Measurements from ENCODE around the gene SPATA13. TPM values are rescaled to one million over a fixed set of nuclear protein-coding genes. Genes with fewer than 3 reads are reported as not detected.

The SPATA13 gene
- total RNA-seq, 1 experiment from 2014 or later = 43.0 TPM

DNA sequence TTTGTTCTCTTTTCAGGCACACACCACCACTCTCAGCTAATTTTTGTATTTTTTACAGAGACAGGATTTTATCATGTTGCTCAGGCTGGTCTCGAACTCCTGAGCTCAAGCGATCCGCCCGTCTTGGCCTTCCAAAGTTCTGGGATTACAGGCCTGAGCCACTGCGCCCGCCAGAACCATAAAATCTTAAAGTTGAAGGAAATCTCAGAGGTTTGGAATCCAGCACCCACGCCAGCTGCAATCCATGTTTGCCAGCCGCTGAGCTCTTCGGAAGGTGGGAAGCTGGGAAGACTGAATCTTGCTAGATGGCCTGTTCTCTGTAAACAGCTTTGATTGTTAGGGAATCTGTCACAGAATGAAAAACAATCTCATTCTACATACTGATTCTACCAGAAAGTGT lies 38.5 kb downstream of the SPATA13 start:
- intact Hi-C loops (cut with micrococcal nuclease) = no loop called here
- BruUV-seq (replicated peaks) = no TSS peak

DNA sequence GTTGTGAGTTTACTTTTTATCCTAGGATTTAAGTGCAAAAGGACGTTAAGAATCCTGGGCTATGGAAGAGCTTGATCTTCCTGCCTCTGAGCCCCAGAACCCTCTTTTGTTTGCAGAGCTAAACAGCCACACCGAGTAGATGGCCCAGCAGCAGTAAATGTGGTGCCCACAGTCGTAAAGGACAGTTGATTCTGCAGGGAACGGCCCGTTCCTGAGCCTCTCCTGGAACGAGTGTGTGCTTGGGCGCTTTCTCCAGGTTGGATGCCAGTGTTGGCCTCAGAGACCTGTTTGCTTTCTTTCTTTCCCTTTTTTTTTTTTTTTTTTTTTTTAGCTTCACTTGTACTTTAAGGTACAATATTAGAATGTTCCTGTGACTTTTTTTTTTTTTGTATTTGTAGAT lies 41.7 kb downstream of the SPATA13 start:
- TF ChIP-seq EZH2 (IDR thresholded peaks at IDR 0.05; ENCODE audit: low read length, unreplicated experiment) (no peak), EZH2phosphoT487 (IDR thresholded peaks at IDR 0.05; ENCODE audit: borderline replicate concordance, low read length) (no peak)
- TF ChIP-seq, protein P1, sequence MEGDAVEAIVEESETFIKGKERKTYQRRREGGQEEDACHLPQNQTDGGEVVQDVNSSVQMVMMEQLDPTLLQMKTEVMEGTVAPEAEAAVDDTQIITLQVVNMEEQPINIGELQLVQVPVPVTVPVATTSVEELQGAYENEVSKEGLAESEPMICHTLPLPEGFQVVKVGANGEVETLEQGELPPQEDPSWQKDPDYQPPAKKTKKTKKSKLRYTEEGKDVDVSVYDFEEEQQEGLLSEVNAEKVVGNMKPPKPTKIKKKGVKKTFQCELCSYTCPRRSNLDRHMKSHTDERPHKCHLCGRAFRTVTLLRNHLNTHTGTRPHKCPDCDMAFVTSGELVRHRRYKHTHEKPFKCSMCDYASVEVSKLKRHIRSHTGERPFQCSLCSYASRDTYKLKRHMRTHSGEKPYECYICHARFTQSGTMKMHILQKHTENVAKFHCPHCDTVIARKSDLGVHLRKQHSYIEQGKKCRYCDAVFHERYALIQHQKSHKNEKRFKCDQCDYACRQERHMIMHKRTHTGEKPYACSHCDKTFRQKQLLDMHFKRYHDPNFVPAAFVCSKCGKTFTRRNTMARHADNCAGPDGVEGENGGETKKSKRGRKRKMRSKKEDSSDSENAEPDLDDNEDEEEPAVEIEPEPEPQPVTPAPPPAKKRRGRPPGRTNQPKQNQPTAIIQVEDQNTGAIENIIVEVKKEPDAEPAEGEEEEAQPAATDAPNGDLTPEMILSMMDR (conservative IDR thresholded peaks at IDR 0.05; ENCODE audit: low read depth, low read length) = no peak
- POLR2A ChIA-PET (ENCODE audit: unreplicated experiment) = no interaction called here
- peaks cover 33% of the 10 kb centered on the region for H3K79me2 ChIP-seq (ENCODE audit: low read length)

More for the DNA sequence above, 38.5 kb downstream of the SPATA13 start:
- Histone ChIP-seq H4K20me1 (ENCODE audit: low read length) (peaks cover 5% of the 10 kb centered on the region; the same call in 1 of the 2 replicates), H3K9me2 (replicated peaks; ENCODE audit: low read length) (no peaks in the 10 kb centered on the region), H3K9me3 (ENCODE audit: low read length) (no peaks in the 10 kb centered on the region), H3K27me3 (ENCODE audit: low read length) (no peaks in the 10 kb centered on the region), H3K36me3 (ENCODE audit: low read depth, low read length) (no peaks in the 10 kb centered on the region), H3K4me2 (ENCODE audit: low read length) (no peak overlapping the region), H2AFZ (ENCODE audit: low read length) (no peak overlapping the region), H3K79me2 (ENCODE audit: low read length) (peaks cover 57% of the 10 kb centered on the region), H3K9ac (ENCODE audit: low read length) (no peak overlapping the region), H3K4me3 (ENCODE audit: low read length) (no peak overlapping the region), H3K27ac (ENCODE audit: low read length) (no peak overlapping the region), H3K4me1 (ENCODE audit: insufficient read depth, low read length) (peaks cover 21% of the 10 kb centered on the region), H3F3A (ENCODE audit: low read length, unreplicated experiment) (no peaks in the 10 kb centered on the region)
- ChIA-PET CTCF (no interaction called here), POLR2A (ENCODE audit: unreplicated experiment) (no interaction called here)
- TF ChIP-seq, protein P1 (conservative IDR thresholded peaks at IDR 0.05; ENCODE audit: low read depth, low read length) = no peak
- TF ChIP-seq EZH2 (IDR thresholded peaks at IDR 0.05; ENCODE audit: low read length, unreplicated experiment) (no peak), EZH2phosphoT487 (IDR thresholded peaks at IDR 0.05; ENCODE audit: borderline replicate concordance, low read length) (no peak)
- ATAC-seq = no peak
- DNase-seq = no peak

DNA sequence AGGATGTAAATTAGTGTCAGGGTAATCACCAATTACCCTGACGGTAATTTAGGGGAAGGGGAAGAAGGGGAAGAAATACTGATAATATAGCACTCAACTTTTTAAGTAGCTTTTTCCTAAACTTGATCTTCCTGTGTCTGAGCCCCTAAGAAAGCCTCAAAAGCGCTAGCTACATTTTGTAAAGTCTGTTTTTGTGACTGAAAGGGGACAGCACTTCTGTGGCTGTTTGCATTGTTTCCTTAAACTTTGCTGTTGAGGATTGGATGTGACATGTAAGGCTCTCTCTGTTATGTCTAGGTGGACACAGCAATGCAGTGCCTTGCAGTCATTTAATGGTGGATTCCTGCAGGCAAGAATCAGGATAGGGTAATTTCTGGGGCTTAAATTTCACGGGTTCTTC lies 42.8 kb downstream of the SPATA13 start:
- Histone ChIP-seq H3K27me3 (ENCODE audit: low read length) (no peaks in the 10 kb centered on the region), H3K4me2 (ENCODE audit: low read length) (no peak overlapping the region), H3K9ac (ENCODE audit: low read length) (no peak overlapping the region), H3K27ac (ENCODE audit: low read length) (peak overlapping the region; percentile 17), H3K79me2 (ENCODE audit: low read length) (peaks cover 31% of the 10 kb centered on the region), H3K36me3 (ENCODE audit: low read depth, low read length) (no peaks in the 10 kb centered on the region), H3K4me3 (ENCODE audit: low read length) (no peak overlapping the region), H4K20me1 (ENCODE audit: low read length) (no peaks in the 10 kb centered on the region), H2AFZ (ENCODE audit: low read length) (no peak overlapping the region), H3F3A (ENCODE audit: low read length, unreplicated experiment) (no peaks in the 10 kb centered on the region), H3K4me1 (ENCODE audit: insufficient read depth, low read length) (peaks cover 19% of the 10 kb centered on the region), H3K9me3 (ENCODE audit: low read length) (no peaks in the 10 kb centered on the region), H3K9me2 (replicated peaks; ENCODE audit: low read length) (no peaks in the 10 kb centered on the region)
- POLR2A ChIA-PET (ENCODE audit: unreplicated experiment) = interaction anchor here (0.6 kb wide), 1 partner anchor 34 kb away, joined by 5 read pairs; no protein-coding TSS in a partner anchor
- ATAC-seq (peak; percentile 39), DNase-seq (no peak)
- TF ChIP-seq EZH2phosphoT487 (IDR thresholded peaks at IDR 0.05; ENCODE audit: borderline replicate concordance, low read length) = no peak
- no TSS peak for BruUV-seq (replicated peaks)
- intact Hi-C loops (cut with micrococcal nuclease) = loop anchor here (5.0 kb wide), 1 partner anchor 41 kb away; the partner anchor contains the start of gene SPATA13
- CTCF ChIA-PET = interaction anchor here (0.6 kb wide), 1 partner anchor 13 kb away, joined by 3 read pairs; no protein-coding TSS in a partner anchor

More for the DNA sequence above, 41.7 kb downstream of the SPATA13 start:
- Histone ChIP-seq H3K9me3 (ENCODE audit: low read length) (no peaks in the 10 kb centered on the region), H3K4me3 (ENCODE audit: low read length) (no peak overlapping the region), H3K4me2 (ENCODE audit: low read length) (no peak overlapping the region), H3K27me3 (ENCODE audit: low read length) (no peaks in the 10 kb centered on the region), H3K36me3 (ENCODE audit: low read depth, low read length) (no peaks in the 10 kb centered on the region), H3K9ac (ENCODE audit: low read length) (no peak overlapping the region), H3F3A (ENCODE audit: low read length, unreplicated experiment) (no peaks in the 10 kb centered on the region), H3K4me1 (ENCODE audit: insufficient read depth, low read length) (peaks cover 11% of the 10 kb centered on the region), H2AFZ (ENCODE audit: low read length) (no peak overlapping the region), H3K27ac (ENCODE audit: low read length) (no peak overlapping the region), H4K20me1 (ENCODE audit: low read length) (no peaks in the 10 kb centered on the region), H3K9me2 (replicated peaks; ENCODE audit: low read length) (no peaks in the 10 kb centered on the region)
- CTCF ChIA-PET = no interaction called here
- BruUV-seq (replicated peaks) = no TSS peak
- DNase-seq (no peak), ATAC-seq (no peak)
- intact Hi-C loops (cut with micrococcal nuclease) = loop anchor here (5.0 kb wide), 1 partner anchor 40 kb away; the partner anchor contains the start of gene SPATA13

Data from PC-3 (cell line).